GM18861 (cell line): ENCODE data around the gene DNAJA4.

Source experiments
- ATAC-seq: cut with Tn5 transposase; IDR thresholded peaks from one replicate; pipeline ENCODE4 v1.9.1; 2021; ENCODE audit not compliant: unreplicated experiment

DNAJA4 gene

GRCh38 chr15:78276064-78276943 is 11.9 kb downstream of the DNAJA4 start:
- ATAC-seq, result no peak

- no peak for ATAC-seq
These were observed 16.1 kb downstream of the DNAJA4 start for GRCh38 chr15:78280319-78281072.

GRCh38 chr15:78282324-78282723 is 18.0 kb downstream of the DNAJA4 start:
- no peak for ATAC-seq

GRCh38 chr15:78284758-78285157 is 20.4 kb downstream of the DNAJA4 start:
- no peak for ATAC-seq

GRCh38 chr15:78290222-78290621 is 25.9 kb downstream of the DNAJA4 start:
- ATAC-seq, result no peak

- no peak for ATAC-seq
These were observed 26.7 kb downstream of the DNAJA4 start for GRCh38 chr15:78291052-78291451.

GRCh38 chr15:78291698-78292097 is 27.3 kb downstream of the DNAJA4 start:
- ATAC-seq, result no peak

- ATAC-seq, result no peak
These were observed 27.9 kb downstream of the DNAJA4 start for GRCh38 chr15:78292219-78292618.

GRCh38 chr15:78299101-78299930 is 35.0 kb downstream of the DNAJA4 start, which contains the start of gene SKIC8:
Gene SKIC8 (minus strand): TSS chr15:78299609. CDS start chr15:78295686, 3,923 bp downstream.
- ATAC-seq, result peak; percentile 69

- ATAC-seq, result no peak
These were observed 37.0 kb downstream of the DNAJA4 start for GRCh38 chr15:78301326-78301725.

- no peak for ATAC-seq
These were observed 37.5 kb downstream of the DNAJA4 start for GRCh38 chr15:78301828-78302227.

GRCh38 chr15:78302579-78303312 is 38.4 kb downstream of the DNAJA4 start:
- no peak for ATAC-seq

- no peak for ATAC-seq
These were observed 40.1 kb downstream of the DNAJA4 start for GRCh38 chr15:78304216-78305066.

GRCh38 chr15:78306176-78306774 is 41.9 kb downstream of the DNAJA4 start:
- ATAC-seq, result no peak

GRCh38 chr15:78307976-78308375 is 43.6 kb downstream of the DNAJA4 start:
- ATAC-seq, result no peak

GRCh38 chr15:78308422-78309032 is 44.2 kb downstream of the DNAJA4 start:
- no peak for ATAC-seq

GRCh38 chr15:78311292-78311691 is 46.9 kb downstream of the DNAJA4 start:
- ATAC-seq, result no peak

- ATAC-seq, result no peak
These were observed 48.2 kb downstream of the DNAJA4 start for GRCh38 chr15:78312536-78312935.

GRCh38 chr15:78312957-78313356 is 48.6 kb downstream of the DNAJA4 start:
- no peak for ATAC-seq
